ENCODE results near the gene FAM25A.
"Not testable (repeated sequence)": the region's sequence is repeated elsewhere in the genome, so short reads cannot be mapped to it uniquely, and the experiment has no call there.

FAM25A gene

GRCh38 chr10:87013528-87013927, 6.6 kb upstream of the FAM25A start:
- DNase-seq (ENCODE audit: low spot score), result not testable (repeated sequence)

GRCh38 chr10:87014986-87015716, 4.9 kb upstream of the FAM25A start:
- DNase-seq (ENCODE audit: low spot score), result not testable (repeated sequence)

GRCh38 chr10:87018127-87018526, 2.0 kb upstream of the FAM25A start:
- not testable (repeated sequence) for DNase-seq (ENCODE audit: low spot score)

GRCh38 chr10:87019066-87019465, 1.0 kb upstream of the FAM25A start:
- not testable (repeated sequence) for DNase-seq (ENCODE audit: low spot score)

- not testable (repeated sequence) for DNase-seq (ENCODE audit: low spot score)
These were observed 590 bp upstream of the FAM25A start for GRCh38 chr10:87019504-87019903.

GRCh38 chr10:87025285-87025958, 5.3 kb downstream of the FAM25A start:
- peak; percentile 55 for DNase-seq (ENCODE audit: low spot score)

GRCh38 chr10:87026747-87027508, 6.8 kb downstream of the FAM25A start:
- DNase-seq (ENCODE audit: low spot score), result not testable (repeated sequence)

GRCh38 chr10:87030419-87030818, 10.3 kb downstream of the FAM25A start:
- DNase-seq (ENCODE audit: low spot score), result not testable (repeated sequence)

GRCh38 chr10:87030912-87031635, 11.0 kb downstream of the FAM25A start:
- no peak for DNase-seq (ENCODE audit: low spot score)

- DNase-seq (ENCODE audit: low spot score), result no peak
These were observed 16.5 kb downstream of the FAM25A start for GRCh38 chr10:87036623-87037022.

- no peak for DNase-seq (ENCODE audit: low spot score)
These were observed 18.2 kb downstream of the FAM25A start for GRCh38 chr10:87038286-87038717.

- no peak for DNase-seq (ENCODE audit: low spot score)
These were observed 18.7 kb downstream of the FAM25A start for GRCh38 chr10:87038786-87039185.

GRCh38 chr10:87043579-87043978, 23.5 kb downstream of the FAM25A start:
- DNase-seq (ENCODE audit: low spot score), result not testable (repeated sequence)

GRCh38 chr10:87045434-87045938, 25.4 kb downstream of the FAM25A start:
- no peak for DNase-seq (ENCODE audit: low spot score)

GRCh38 chr10:87053111-87053510, 33.0 kb downstream of the FAM25A start:
- DNase-seq (ENCODE audit: low spot score), result no peak

- DNase-seq (ENCODE audit: low spot score), result no peak
These were observed 33.6 kb downstream of the FAM25A start for GRCh38 chr10:87053577-87054181.

GRCh38 chr10:87054373-87055295, 34.5 kb downstream of the FAM25A start:
- no peak for DNase-seq (ENCODE audit: low spot score)

- no peak for DNase-seq (ENCODE audit: low spot score)
These were observed 38.1 kb downstream of the FAM25A start for GRCh38 chr10:87058171-87058570.

GRCh38 chr10:87059401-87059800, 39.3 kb downstream of the FAM25A start:
- DNase-seq (ENCODE audit: low spot score), result no peak

- no peak for DNase-seq (ENCODE audit: low spot score)
These were observed 40.3 kb downstream of the FAM25A start for GRCh38 chr10:87060280-87060928.

Measured in LoVo (cell line).